Panc1 (cell line): Measurements from ENCODE around the gene UNC5CL.

Experiments
- CTCF ChIP-seq: fragments of 450-650 bp; IDR thresholded peaks from 2 replicates; pipeline ENCODE4 v1.5.1; 2017; ENCODE audit warnings: mild to moderate bottlenecking
- POLR2AphosphoS5 ChIP-seq: IDR thresholded peaks from 2 replicates; pipeline ENCODE4 v1.6.1; 2012; ENCODE audit warnings: mild to moderate bottlenecking, low read depth, low read length, moderate library complexity
- REST ChIP-seq, 2 experiments: IDR thresholded peaks; 2 replicates each; pipeline ENCODE4 v1.6.1; 2011 to 2012; ENCODE audit warnings: low read depth in 2 of 2, control low read depth in 1 of 2, low read length in 1 of 2, mild to moderate bottlenecking in 1 of 2, moderate library complexity in 1 of 2; ENCODE audit not compliant: insufficient read depth in 1 of 2
- SIN3A ChIP-seq: IDR thresholded peaks from 2 replicates; pipeline ENCODE4 v1.6.1; 2012; ENCODE audit warnings: low read depth, mild to moderate bottlenecking, low read length, moderate library complexity, borderline replicate concordance; ENCODE audit not compliant: insufficient read depth

- TF ChIP-seq CTCF (no peak), POLR2AphosphoS5 (no peak), REST (IDR thresholded peaks at IDR 0.05; ENCODE audit: insufficient read depth in 1 of 2, low read depth in 2 of 2, low read length in 1 of 2) (no peak), SIN3A (no peak)
Measured at GRCh38 chr6:41046084-41046483, 7.1 kb upstream of the UNC5CL start.
